Limb (tissue), 2 donors: Measurements from ENCODE around the gene DIPK1C.

Source experiments
- DNase-seq, 2 donors: peaks; one replicate each; pipeline ENCODE4 v3.0.0-alpha.2; 2016; ENCODE audit errors: extremely low spot score in 2 of 2

Gene DIPK1C

DNA sequence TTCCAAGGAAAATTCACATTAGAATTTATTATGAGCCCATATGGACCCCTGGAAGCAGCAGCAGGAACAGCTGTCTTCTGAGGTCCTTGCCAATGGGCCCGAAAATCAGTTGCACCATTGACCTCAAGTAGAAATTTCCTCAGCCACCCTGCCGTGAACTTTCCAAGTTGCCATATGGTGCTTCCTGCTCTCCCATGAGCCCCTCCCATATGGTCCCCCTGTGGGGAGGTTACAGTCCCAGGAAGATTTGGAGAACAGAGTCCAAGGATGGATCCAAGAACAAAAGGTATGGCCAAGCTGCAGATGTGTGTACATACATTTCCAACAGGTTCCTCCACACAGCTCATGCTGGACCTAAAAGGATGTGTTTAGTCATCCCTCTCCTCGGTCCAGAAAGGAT, 34.6 kb downstream of the DIPK1C start:
- peak in 1 of 2 donors; percentile 23 for DNase-seq

DNA sequence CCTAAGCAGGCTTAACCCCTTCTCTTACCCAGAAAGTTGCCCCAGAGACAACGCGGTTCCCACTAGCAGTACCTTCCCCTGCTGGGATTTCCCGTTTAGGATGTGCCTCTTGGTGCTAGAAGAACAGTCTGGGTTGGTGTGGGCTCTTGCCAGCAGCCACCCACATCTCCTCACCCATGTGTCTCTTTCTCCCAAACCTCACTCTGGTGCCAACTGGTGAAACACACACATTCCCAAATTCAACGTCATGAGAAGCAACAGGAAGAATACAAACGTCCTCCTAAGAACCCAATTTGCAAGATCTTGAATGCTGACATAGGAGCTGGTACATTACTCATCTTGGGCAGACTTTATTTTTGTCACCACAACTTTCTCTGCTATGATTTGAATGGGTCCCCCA, 36.2 kb downstream of the DIPK1C start:
- DNase-seq = no peak

DNA sequence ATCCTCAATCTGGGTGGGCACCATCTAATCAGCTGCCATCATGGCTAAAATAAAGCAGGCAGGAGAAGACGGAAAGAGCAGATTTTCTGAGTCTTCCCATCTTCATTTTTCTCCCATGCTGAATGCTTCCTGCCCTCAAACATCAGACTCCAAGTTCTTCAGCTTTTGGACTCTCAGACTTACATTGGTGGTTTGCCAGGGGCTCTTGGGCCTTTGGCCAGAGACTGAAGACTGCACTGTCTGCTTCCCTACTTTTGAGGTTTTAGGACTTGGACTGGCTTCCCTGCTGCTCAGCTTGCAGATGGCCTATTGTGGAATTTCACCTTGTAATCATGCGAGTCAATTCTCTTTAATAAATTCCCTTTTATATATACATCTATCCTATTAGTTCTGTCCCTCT, 36.6 kb downstream of the DIPK1C start:
- DNase-seq = peak in 1 of 2 donors; percentile 57

DNA sequence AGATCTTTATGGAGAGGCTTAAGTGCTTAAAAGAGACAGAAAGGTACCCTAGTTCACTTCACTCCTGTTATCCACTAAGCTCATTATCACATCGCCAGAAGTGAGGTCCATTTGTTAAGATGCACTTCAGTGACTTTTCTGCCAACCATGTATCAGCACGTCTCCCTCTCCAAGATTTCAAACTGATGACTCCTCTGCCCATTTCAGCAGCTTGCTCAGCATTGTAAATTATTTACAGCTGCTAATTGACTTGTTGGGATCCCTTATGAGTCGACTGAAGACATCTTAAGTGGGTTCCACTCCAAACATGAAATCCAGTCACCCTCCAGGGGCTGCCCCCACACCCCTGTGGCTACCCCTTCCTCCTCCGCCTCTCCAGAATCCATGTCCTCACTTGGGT, 37.3 kb downstream of the DIPK1C start:
- no peak for DNase-seq

DNA sequence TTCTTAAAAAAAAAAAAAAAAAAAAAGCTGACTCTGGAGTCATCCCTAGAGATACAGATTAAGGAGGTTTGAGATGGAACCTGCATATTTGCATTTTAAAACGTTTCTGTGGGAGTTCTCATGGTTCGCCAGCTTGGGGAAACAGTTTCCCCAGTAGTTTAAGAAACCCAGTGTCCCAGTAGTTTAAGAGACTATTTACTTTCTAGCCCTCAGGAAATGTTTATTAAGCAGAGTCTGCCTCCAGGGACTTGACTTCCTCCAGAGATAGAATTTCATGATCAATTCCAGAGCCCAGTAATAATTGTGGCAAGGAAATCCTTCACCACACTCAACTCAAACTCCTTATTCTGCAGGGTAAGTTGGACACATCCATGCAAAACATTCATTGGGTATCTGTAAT, 39.1 kb downstream of the DIPK1C start:
- DNase-seq = no peak

DNA sequence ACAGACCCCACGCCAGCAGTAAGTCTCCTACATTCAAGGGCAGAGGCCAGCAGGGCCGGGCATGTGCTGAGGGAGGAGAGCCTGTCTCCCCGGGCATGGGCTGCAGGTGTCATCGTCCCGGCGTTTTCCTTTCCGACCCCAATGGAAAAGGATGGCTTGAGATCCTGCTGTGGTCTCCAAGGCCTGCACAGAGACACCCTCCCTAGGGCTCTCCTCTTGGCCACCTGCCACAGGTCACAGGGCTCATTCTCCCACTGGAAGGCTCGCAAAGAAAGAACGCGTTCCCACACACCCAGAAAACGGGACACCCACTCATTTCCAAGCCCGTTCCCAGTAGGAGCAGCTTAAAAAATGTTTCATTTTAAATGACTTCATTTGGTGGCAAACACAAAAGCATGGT, 41.0 kb downstream of the DIPK1C start:
- no peak for DNase-seq

DNA sequence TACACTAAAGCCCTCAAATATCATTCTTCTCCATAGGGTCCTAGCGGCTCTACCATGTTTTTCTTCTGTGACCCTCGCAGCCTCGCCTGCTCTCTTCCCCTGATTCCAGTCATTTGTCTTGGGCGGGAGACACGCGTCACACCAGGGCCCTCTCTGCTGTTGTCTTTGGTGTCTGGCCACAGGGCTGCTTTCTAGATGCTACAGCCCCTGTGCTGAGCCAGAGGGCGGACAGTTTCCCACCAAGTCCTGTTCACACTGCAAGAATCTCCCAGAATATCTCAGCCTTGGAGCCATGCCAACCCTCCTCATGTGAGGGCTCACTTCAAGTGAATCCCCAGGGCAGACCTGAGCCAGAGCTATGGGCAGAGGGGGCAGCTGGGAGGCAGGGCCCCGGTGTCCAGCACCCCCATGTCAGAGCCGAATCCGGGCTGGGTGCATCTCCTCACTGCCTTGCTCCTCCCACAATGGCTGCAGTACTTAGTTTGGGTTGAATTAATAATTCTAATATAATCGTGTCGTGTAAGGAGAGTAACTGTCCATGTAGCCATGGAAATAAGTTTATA, 42.1 kb downstream of the DIPK1C start:
- DNase-seq = no peak

DNA sequence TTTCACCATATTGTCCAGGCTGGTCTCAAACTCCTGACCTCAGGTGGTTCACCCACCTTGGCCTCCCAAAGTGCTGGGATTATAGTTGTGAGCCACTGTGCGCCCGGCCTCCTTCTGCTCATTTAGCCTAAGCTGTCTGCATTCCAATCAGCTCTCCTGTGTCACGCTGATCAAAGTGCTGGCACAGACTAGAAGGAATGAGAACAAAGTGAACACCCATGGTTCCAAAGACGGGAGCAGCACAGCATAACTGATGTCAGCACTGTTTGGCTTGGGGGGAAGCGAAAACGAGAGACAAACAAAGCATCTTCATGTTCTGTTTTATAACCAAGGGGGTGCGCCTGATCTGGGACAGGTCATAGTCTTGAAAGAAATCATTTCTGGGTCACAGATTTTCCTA, 43.3 kb downstream of the DIPK1C start:
- DNase-seq = no peak

DNA sequence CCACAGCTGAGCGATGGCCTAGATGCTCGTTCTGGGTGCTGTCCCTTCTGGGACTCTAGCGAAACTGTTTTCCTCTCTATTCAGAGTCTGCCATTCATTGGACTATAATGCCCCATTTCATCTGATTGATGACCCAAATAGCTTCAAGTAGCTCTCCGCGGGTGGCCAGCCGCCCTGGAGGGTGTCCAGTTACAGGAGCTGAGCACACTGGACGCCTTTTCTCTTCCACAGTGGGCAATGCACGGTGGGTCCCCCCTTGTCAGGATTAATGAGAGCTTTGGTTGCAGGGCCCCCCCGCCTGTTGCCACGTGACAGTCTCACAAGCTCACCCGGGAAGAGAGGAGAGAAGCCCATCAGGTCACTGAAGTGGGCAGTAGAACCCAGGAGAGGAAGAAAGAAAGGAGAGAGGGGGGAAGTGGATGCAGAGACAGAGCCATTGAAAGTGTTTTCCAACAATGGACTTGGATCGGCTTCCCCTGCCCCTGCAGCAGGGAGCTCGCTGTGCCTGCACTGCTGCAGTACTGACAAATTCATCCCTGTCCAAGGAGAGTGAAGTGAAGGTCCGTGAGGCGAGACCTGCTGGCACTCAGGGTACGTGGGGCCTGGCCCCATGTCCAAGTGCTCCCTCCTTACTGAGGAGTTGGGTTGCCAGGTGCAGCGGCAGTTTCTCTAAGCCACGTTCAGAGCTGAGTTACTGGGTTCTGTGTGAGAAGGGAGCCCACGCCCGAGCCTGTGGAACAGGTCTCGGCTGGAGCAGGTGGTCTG, 44.8 kb downstream of the DIPK1C start:
- peak in 1 of 2 donors; percentile 63 for DNase-seq

DNA sequence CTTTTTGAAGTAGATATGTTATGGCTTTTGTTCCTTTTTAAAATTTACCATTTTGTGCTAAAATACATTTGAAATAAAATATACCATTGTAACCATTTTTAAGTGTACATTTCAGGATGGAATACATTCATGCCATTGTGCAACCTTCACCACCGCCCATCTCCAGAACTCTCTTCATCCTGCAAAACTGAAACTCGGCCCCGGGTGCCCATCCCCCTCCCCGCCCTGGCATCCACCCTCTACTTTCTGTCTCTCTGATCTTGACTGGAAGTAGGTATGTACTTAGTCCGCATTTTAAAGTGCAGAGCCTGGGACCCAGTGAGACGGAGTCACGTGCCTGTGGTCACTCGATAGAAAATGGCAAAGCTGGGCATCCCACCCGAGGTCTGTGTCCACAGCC, 45.6 kb downstream of the DIPK1C start:
- DNase-seq = no peak

DNA sequence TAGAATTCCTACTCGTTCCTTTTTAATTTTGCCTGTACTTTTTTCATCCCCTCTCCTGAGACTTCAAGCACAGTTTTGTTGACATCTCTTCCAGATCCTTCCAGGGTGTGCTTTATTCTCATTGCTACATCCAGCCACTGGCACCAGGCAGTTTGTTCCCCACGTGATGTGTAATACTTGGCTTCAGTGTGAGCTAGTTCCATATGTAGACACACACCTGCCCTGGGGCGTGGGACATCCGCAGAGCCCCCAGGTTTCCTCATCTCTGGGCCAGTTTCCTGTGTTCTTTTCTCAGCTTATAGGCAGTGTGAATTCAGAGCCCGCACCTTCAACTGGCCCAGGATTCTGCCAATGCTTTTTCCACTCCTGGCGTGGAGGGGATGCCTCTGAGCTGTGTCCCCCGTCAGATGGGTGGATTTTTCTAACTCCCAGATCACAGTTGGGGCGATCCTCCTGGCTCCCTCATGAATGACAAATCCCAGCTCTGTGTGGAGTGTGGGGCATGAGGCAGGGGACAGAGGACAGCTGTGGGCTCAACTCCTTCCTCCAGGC, 46.6 kb downstream of the DIPK1C start:
- no peak for DNase-seq

DNA sequence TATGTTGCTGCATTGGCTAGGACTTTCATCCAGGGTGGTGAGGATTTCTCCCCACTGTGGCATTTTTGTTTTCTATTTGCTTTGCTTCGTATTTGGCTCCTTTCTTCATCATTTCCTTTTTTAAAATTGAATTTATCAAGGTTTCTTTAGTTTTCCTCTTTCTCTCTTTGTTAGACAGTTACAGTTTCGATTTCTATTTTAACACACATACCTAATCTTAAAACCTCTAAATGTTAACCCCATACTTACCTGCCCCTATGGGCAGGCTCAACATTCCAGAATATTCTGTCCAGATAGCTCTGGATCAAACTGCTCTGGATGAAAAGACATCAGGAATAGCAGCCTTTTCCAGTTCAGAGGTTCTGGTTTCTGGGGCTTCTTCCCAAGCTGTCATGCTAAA, 49.2 kb downstream of the DIPK1C start:
- DNase-seq = no peak

DNA sequence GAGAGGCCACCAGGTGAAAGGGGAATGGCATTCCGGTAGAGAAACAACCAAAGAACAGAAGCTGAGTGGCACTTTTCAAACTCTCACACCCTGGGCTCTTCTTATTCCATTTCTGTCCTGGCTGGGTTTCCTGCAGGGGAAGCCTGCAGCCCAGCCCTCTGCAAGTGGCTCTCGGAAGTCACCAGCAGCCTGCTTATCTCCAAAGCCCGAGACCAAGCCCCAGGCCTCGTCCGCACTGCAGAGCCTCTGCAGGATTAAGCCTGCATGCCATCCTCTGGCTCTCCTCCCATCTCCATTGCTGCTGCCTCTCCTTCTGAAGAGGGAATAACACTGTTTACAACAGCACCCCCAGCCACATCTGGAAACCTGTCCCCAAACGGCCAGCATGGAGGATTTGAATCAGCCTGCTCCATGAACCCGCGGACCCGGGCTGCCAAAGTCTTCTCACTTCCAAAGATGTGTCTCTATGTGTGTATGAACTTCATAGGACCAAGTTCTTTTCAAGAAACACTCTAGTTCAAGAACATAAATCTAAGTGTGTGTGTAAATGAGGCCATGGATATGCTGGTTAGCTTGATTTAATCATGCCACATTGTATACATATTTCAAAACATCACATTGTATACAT, 54.2 kb downstream of the DIPK1C start:
- no peak for DNase-seq

DNA sequence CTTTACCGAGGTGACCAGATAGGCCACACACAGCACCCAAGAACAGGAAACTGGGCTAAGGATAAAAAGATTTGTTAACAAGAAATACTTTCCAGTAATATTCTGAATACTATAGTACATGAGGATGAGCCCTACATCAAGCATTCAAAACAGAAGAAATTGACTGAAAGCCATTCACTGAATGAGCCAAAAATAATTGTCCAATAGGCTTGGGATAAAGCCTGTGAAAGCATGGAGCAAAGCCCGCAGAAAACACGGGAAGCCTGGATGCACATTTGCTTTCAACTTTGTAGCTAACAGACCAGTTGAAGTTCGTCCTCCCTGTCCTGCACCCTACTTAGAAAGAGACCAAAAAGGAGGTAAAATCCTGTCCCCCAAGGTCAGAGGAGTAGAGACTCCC, 56.3 kb downstream of the DIPK1C start:
- no peak for DNase-seq

DNA sequence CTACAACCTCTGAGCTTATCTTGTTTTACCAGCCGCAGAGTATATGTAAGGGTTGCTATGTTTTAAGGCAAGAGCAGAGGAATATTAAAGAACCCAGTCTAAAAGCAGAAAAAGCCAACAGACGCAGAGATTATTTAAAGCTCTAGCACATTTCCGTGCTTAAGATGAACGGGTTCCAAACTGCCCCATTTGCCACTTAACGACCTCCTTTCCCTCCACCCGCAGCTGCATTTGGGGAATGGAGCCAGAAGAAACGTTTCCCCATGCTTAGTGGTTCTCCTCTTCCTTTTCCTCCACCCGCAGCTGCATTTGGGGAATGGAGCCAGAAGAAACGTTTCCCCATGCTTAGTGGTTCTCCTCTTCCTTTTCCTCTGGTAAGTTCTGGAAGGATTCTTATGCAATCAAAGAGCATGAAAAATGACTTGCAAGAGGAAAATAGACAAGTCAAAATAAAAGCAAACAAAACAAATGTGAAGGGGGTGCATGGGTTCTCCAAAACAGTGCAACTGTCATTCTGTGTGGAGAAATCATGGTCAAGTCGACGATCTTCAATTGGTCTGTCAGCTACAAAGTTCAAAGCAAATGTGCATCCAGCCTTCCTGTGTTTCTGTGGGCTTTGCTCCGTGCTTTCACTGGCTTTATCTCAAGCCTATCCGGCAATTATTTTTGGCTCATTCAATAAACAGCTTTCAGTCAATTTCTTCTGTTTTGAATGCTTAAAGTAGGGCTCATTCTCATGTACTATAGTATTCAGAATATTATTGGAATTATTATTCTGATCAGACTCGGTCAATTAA, 57.8 kb downstream of the DIPK1C start:
- no peak for DNase-seq

DNA sequence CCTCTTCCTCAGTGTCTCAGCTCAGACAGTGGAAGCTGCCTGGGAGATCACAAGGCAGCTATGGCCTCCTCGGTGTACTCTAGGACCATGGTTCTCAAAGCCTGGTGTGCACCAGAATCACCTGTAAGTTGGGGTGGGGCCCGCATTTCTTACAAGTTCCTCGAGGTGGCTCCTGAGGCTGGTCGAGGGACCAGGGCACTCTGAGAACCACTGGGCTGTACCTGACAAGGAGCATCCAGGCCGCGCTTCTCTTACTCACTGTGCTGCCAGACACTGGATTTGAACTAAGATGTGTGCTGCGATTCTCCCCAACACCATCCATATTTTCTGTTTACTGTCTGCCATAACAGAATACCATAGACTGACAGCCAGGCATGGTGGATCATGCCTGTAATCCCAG, 59.5 kb downstream of the DIPK1C start:
- no peak for DNase-seq

DNA sequence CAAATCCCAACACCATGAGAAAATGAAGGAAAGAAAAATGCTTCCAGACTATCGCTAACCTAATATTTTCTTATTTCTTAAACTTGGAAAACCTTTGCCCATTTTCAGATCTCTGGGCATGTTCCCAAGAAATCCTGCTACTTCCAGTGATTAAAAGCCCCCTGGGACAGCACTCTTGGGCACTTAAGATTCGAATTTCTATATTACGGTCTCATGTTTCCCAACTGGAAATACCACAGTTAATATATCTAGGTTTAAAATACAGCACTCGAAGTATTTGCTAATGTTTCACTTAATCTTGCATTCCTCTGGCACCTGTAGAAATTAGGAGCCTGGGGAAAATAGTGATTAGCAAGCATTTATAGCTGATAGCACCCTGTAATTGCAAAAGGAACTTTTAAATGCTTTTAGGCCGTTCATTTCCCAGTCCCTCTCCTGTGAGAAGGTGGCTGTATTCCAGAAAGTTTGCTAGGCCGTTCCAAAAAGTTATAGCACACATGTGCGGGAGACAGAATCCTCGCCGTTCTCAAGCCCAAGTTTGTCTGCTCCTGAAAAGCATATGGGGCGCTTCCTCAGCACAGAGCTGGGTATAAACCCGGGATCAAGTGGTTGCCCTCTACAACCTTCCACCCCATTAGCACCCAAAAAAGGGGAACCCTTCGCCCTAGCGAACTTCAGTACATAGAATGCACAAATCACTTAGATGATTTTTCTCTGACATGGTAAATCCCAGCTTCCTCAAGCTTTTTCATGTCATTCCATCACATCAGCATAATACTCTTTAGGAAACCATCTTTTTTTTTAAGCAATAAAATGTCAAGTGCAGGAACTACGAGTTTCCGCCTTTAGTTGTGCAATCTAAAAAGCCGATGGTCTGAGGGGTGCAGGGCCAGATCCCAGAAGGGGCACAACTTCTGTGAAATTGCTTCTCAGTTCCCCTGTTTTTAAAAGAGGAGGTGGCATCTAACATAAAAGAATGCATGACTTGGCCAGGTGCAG, 60.6 kb downstream of the DIPK1C start:
- DNase-seq = peak in 1 of 2 donors; percentile 82

DNA sequence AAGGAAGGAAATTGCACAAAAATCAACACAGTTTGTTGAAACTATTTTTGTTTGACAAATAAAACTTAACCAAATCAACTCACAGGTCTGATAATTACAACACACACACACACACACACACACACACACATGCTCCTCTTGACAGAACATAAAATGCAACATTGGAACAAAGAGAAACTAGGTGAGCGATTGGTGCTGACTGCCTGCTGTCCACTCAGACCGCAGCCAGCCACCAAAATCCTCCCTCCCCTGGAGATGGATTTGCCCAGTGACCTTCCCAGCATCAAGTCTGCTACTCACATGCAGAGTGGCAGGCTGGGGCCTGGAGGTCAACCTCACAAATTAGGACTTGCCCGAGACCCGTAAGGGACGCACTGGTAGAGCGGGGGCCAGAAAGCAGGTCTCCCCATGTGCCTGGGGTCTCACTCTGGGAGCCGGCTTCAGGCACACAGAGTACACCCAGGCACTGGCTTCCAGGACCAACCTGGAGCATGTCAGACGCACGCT, 61.4 kb downstream of the DIPK1C start:
- no peak for DNase-seq

DNA sequence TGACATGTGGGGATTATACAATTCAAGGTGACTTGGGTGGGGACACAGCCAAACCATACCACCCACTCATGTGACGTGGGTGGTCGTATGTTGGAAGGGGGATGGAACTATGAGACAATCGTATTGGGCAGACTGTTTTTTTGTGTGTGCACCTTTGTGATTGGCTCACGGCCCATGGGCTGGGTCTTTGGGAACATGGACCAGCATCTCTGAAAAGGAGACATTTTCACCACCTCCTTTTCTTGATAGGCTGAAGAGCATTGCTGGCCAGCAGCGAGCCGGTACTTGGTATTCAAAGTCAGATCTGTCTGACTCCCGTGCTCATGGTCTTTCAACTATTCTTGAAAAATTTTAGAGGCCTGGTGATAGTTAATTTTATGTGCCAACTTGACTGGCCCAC, 62.1 kb downstream of the DIPK1C start:
- DNase-seq = no peak

DNA sequence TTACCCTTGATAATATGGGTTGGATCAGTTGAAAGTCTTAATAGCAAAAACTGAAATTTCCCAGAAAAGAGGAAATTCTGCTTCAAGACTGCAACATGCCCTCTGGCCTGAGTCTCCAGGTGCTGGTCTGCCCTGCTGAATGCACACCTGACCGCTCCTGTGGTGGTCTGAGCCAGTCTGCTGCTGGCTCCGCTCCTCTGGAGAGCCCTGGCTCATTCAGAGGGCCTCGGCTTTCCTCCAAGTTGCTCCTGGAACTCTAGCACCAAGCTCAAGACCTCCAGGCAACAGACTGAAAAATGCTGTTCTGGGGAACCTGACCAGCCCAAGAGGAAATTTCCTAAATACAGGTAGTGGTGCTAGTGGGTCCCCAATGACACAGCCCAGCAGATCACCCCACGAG, 64.8 kb downstream of the DIPK1C start:
- DNase-seq = no peak
